K562 (cell line): ENCODE results near the gene CNTROB.

ENCODE experiments used
- BHLHE40 ChIP-seq: IDR thresholded peaks from 2 replicates; pipeline ENCODE4 v1.6.1; 2011; ENCODE audit warnings: low read length, improper control_type of control experiment
- CTCF ChIP-seq, 3 experiments: IDR thresholded peaks in 2 of 3; conservative IDR thresholded peaks in 1 of 3; 2 replicates each; pipeline ENCODE4 v1.5.1; 2011 to 2012; ENCODE audit warnings: low read length in 3 of 3, mild to moderate bottlenecking in 3 of 3, control low read depth in 2 of 3, improper control_type of control experiment in 1 of 3, inconsistent platforms in 1 of 3, low read depth in 1 of 3, mixed read lengths in 1 of 3, moderate library complexity in 1 of 3; ENCODE audit not compliant: insufficient read depth in 2 of 3
- EP300 ChIP-seq: IDR thresholded peaks from 2 replicates; pipeline ENCODE4 v1.6.1; 2012; ENCODE audit warnings: low read length, improper control_type of control experiment
- HDAC2 ChIP-seq: fragments of 450-650 bp; IDR thresholded peaks from 2 replicates; pipeline ENCODE4 v1.6.1; 2016; ENCODE audit warnings: mild to moderate bottlenecking
- MAFF ChIP-seq: IDR thresholded peaks from 2 replicates; pipeline ENCODE4 v1.6.1; 2012; ENCODE audit warnings: low read length, improper control_type of control experiment
- OTX1 ChIP-seq: fragments of 450-650 bp; formaldehyde crosslinking; IDR thresholded peaks from 2 replicates; pipeline ENCODE4 v1.4.0; 2022; ENCODE audit warnings: mild to moderate bottlenecking
- PBX2 ChIP-seq, 2 experiments: IDR thresholded peaks in 1 of 2; conservative IDR thresholded peaks in 1 of 2; 2 replicates each; pipeline ENCODE4 v1.6.1; 2016; ENCODE audit warnings: low read depth in 2 of 2, mild to moderate bottlenecking in 1 of 2, missing compliant biosample characterization in 1 of 2, missing genetic modification characterization in 1 of 2, moderate library complexity in 1 of 2
- POLR2A ChIP-seq: fragments of 450-650 bp; conservative IDR thresholded peaks from 2 replicates; pipeline ENCODE4 v1.6.1; 2016
- POLR2AphosphoS5 ChIP-seq: IDR thresholded peaks from 2 replicates; pipeline ENCODE4 v1.6.1; 2011; ENCODE audit warnings: mild to moderate bottlenecking, low read depth, low read length, moderate library complexity; ENCODE audit not compliant: control insufficient read depth, insufficient read depth
- ZKSCAN1 ChIP-seq: fragments of 150-350 bp; IDR thresholded peaks from 2 replicates; pipeline ENCODE4 v1.6.1; 2016; ENCODE audit warnings: low read depth, low read length
- ZNF134 ChIP-seq: fragments of 250-450 bp; sonication (Bioruptor Pico); conservative IDR thresholded peaks from 2 replicates; pipeline ENCODE4 v1.4.0; 2020
- ZNF311 ChIP-seq: fragments of 250-450 bp; sonication (Bioruptor Pico); IDR thresholded peaks from 2 replicates; pipeline ENCODE4 v1.4.0; 2020; ENCODE audit warnings: mild to moderate bottlenecking, moderate library complexity

GRCh38 chr17:7922845-7923628 is 9.0 kb upstream of the CNTROB start:
- TF ChIP-seq POLR2AphosphoS5: no peak
- no peak for TF ChIP-seq ZNF134 (CRISPR knock-in tag)
- TF ChIP-seq OTX1 (CRISPR knock-in tag): no peak
- no peak for TF ChIP-seq POLR2A
- TF ChIP-seq CTCF (IDR thresholded peaks at IDR 0.05 in 2 of 3, conservative IDR thresholded peaks at IDR 0.05 in 1 of 3; ENCODE audit: insufficient read depth in 2 of 3, low read depth in 1 of 3, low read length in 3 of 3): no peak
- no peak for TF ChIP-seq BHLHE40
- TF ChIP-seq PBX2 (CRISPR knock-in tag; IDR thresholded peaks at IDR 0.05; ENCODE audit: low read depth): no peak
- TF ChIP-seq PBX2 (tag; conservative IDR thresholded peaks at IDR 0.05; ENCODE audit: low read depth): no peak
- no peak for TF ChIP-seq EP300
- TF ChIP-seq ZNF311: no peak
- TF ChIP-seq ZKSCAN1: no peak
- no peak for TF ChIP-seq MAFF
- no peak for TF ChIP-seq HDAC2
